Measurements from ENCODE around the gene FAM114A1. TPM values are rescaled to one million over a fixed set of nuclear protein-coding genes. Genes with fewer than 3 reads are reported as not detected.

FAM114A1 gene
- total and polyA plus RNA-seq, 2 of the 8 experiments (the other 6 are each of a cell fraction or from before 2014, with no cell fraction given), result 9.5 to 12.0 TPM

DNA sequence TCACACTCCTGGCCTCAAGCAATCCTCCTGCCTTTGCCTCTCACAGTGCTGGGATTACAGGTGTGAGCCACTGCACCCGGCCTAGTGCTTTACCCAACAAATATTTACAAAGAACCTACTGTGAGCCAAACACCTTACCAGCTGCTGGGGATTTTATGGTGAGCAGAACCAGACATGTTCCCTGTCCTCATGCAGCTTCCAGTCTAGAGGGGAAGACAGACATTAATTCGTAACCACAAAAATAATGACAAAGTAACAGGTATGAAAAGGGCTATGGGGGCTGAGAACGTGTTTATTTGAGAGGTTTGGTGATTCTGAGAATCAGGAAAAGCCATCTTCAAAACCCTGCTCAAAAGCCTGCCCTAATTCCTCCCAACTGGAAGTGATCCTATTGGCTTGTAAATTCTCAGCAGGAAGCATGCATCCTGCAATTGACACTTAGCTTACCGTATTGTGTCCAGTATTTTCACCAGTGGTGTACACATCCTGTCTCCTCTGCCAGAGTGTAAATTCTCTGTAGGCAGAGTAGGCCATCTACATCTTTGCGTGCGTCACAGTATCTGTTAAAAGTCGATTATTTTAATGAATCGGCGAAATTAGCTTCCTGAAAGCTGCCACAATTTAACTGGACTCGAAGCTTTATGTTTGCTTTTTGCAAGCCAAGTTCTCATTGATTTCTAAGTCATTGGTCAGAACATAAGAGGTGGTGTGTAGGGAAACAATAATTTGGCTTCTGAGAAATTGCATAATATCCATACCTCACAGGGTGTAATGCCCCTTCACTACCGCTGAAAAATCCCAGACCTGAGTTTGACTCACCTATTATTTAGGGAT is 97.6 kb downstream of the FAM114A1 start:
- no peak overlapping the region for H3K56ac ChIP-seq (replicated peaks; ENCODE audit: insufficient read length, low read depth, low read length)
- no peak overlapping the region for H3K27ac ChIP-seq (ENCODE audit: low read depth, low read length)
- CTCF ChIA-PET (ENCODE audit: partially characterized antibody), result interaction anchor here (0.6 to 1.2 kb wide), 4 partner anchors 12 to 170 kb away, joined by 3 to 4 read pairs (median 3); no protein-coding TSS in a partner anchor
- no peak overlapping the region for H2AFZ ChIP-seq (ENCODE audit: low read length)
- no peak overlapping the region for H2BK15ac ChIP-seq (ENCODE audit: low read length)
- POLR2A ChIA-PET (ENCODE audit: partially characterized antibody), result no interaction called here
- H3K4me3 ChIP-seq (ENCODE audit: extremely low read depth in 1 of 4, insufficient read depth in 2 of 4, low read depth in 3 of 4, low read length in 4 of 4), result no peak overlapping the region
- no peak overlapping the region for H2AK5ac ChIP-seq (ENCODE audit: low read depth, low read length)
- H3K79me1 ChIP-seq (ENCODE audit: low read depth, low read length), result no peaks in the 10 kb centered on the region
- FAIRE-seq (no peak), DNase-seq (ENCODE audit: low read depth in 1 of 2, low spot score in 2 of 2) (no peak)
- H4K8ac ChIP-seq (ENCODE audit: extremely low read depth, insufficient read depth, low read length), result no peak overlapping the region
- no peak overlapping the region for H2BK20ac ChIP-seq (ENCODE audit: low read length)
- no peak overlapping the region for H2BK120ac ChIP-seq (replicated peaks; ENCODE audit: low read depth, low read length)
- H3K4ac ChIP-seq (replicated peaks; ENCODE audit: insufficient read length, low read depth, low read length), result no peak overlapping the region
- peaks cover 0 to 3% (median 0%) of the 10 kb centered on the region in 4 experiments; a peak in 1 of 7 replicates for H3K4me1 ChIP-seq (replicated peaks in 1 of 4; ENCODE audit: control insufficient read depth in 3 of 4, insufficient read depth in 4 of 4, low read length in 3 of 4)
- no peaks in the 10 kb centered on the region; a peak in 1 of 7 replicates for H3K27me3 ChIP-seq (replicated peaks in 1 of 4; ENCODE audit: control insufficient read depth in 3 of 4, extremely low read depth in 1 of 4, insufficient read depth in 3 of 4, low read length in 3 of 4)
- H3K36me3 ChIP-seq (ENCODE audit: control insufficient read depth in 2 of 4, insufficient read depth in 4 of 4, low read length in 3 of 4), result no peaks in the 10 kb centered on the region
- no peaks in the 10 kb centered on the region for H3K9me3 ChIP-seq (ENCODE audit: insufficient read depth in 2 of 2, low read depth in 1 of 2, low read length in 1 of 2)
- H3K9ac ChIP-seq (replicated peaks in 1 of 4; ENCODE audit: extremely low read depth in 1 of 4, low read depth in 3 of 4, low read length in 3 of 4), result no peak overlapping the region
- H2BK12ac ChIP-seq (ENCODE audit: low read depth, low read length), result no peak overlapping the region
- no peak overlapping the region for H2BK5ac ChIP-seq (ENCODE audit: low read depth, low read length)
- no peak overlapping the region for H4K5ac ChIP-seq (ENCODE audit: insufficient read length, low read depth, low read length)
- H3K79me2 ChIP-seq (ENCODE audit: control insufficient read depth in 1 of 2, insufficient read depth in 2 of 2, low read length in 2 of 2), result no peaks in the 10 kb centered on the region
- TF ChIP-seq CTBP2 (IDR thresholded peaks at IDR 0.05; ENCODE audit: borderline replicate concordance, insufficient read depth, insufficient read length, low read length) (no peak), POLR2AphosphoS5 (IDR thresholded peaks at IDR 0.05; ENCODE audit: low read depth, low read length) (no peak), JUN (IDR thresholded peaks at IDR 0.05; ENCODE audit: low read depth, low read length) (no peak), BCL11A (IDR thresholded peaks at IDR 0.05; ENCODE audit: low read depth in 2 of 2, low read length in 2 of 2) (no peak), RXRA (IDR thresholded peaks at IDR 0.05; ENCODE audit: insufficient read depth, low read depth, low read length) (no peak), TAF1 (IDR thresholded peaks at IDR 0.05; ENCODE audit: low read depth, low read length) (no peak), JUND (IDR thresholded peaks at IDR 0.05; ENCODE audit: low read length) (no peak)
- TF ChIP-seq, protein P1, sequence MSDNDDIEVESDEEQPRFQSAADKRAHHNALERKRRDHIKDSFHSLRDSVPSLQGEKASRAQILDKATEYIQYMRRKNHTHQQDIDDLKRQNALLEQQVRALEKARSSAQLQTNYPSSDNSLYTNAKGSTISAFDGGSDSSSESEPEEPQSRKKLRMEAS (IDR thresholded peaks at IDR 0.05), result no peak
- no peak overlapping the region for H3K18ac ChIP-seq (ENCODE audit: extremely low read depth, low read length)
- H3K4me2 ChIP-seq (ENCODE audit: insufficient read depth in 1 of 2, low read depth in 2 of 2, low read length in 2 of 2), result no peak overlapping the region
- H4K20me1 ChIP-seq (replicated peaks in 1 of 2; ENCODE audit: control insufficient read depth in 1 of 2, insufficient read depth in 2 of 2, low read length in 2 of 2), result no peaks in the 10 kb centered on the region
- H3K23ac ChIP-seq (ENCODE audit: insufficient read length), result no peak overlapping the region
- H3K23me2 ChIP-seq (ENCODE audit: low read depth, low read length), result no peaks in the 10 kb centered on the region; the same call in 1 of the 2 replicates
- H3K14ac ChIP-seq (ENCODE audit: insufficient read length), result no peak overlapping the region
- no peak overlapping the region for H4K91ac ChIP-seq (replicated peaks; ENCODE audit: insufficient read length, low read length)
- WGBS, 2 experiments (ENCODE audit: extremely low coverage in 1 of 2, insufficient coverage in 1 of 2, insufficient read length in 1 of 2, insufficient replicate concordance in 2 of 2, low coverage in 1 of 2, low lambda C conversion rate in 2 of 2, missing lambda C conversion rate in 1 of 2), result 86% methylated on average over 11 of the region's 11 CpGs; no CpG with 5 or more reads in 1 of the 2 experiments

Measured in H1 (cell line).